GM21737 (cell line): ENCODE data around the gene OR7C1.
"Not testable (repeated sequence)": the region's sequence is repeated elsewhere in the genome, so short reads cannot be mapped to it uniquely, and the experiment has no call there.

Experiments
- ATAC-seq: cut with Tn5 transposase; IDR thresholded peaks from one replicate; pipeline ENCODE4 v1.9.1; 2021; ENCODE audit warnings: mild to moderate bottlenecking, moderate library complexity; ENCODE audit not compliant: unreplicated experiment

The OR7C1 gene

GRCh38 chr19:14768001-14768400 is 67.0 kb downstream of the OR7C1 start:
- ATAC-seq: no peak

GRCh38 chr19:14767466-14767971 is 67.5 kb downstream of the OR7C1 start:
- no peak for ATAC-seq

- not testable (repeated sequence) for ATAC-seq
These were observed 69.1 kb downstream of the OR7C1 start for GRCh38 chr19:14765841-14766240.

- ATAC-seq: not testable (repeated sequence)
These were observed 69.6 kb downstream of the OR7C1 start for GRCh38 chr19:14765403-14765802.

GRCh38 chr19:14764401-14764800 is 70.6 kb downstream of the OR7C1 start:
- ATAC-seq: no peak

GRCh38 chr19:14763497-14764145 is 71.4 kb downstream of the OR7C1 start:
- ATAC-seq: no peak

GRCh38 chr19:14762111-14762510 is 72.9 kb downstream of the OR7C1 start:
- no peak for ATAC-seq

- ATAC-seq: no peak
These were observed 73.4 kb downstream of the OR7C1 start for GRCh38 chr19:14761607-14762006.

GRCh38 chr19:14758816-14759215 is 76.2 kb downstream of the OR7C1 start:
- no peak for ATAC-seq

- no peak for ATAC-seq
These were observed 86.4 kb downstream of the OR7C1 start for GRCh38 chr19:14748601-14749000.
